Measurements from ENCODE around the gene NTN1. TPM values are rescaled to one million over a fixed set of nuclear protein-coding genes. Genes with fewer than 3 reads are reported as not detected.

NTN1 gene
- total and polyA plus RNA-seq, 2 of the 4 experiments (the other 2 are of a cell fraction), result under 0.01 to 0.07 TPM

- no peak overlapping the region for H3K14ac ChIP-seq (replicated peaks; ENCODE audit: low read depth, low read length)
- H3K9me1 ChIP-seq (ENCODE audit: insufficient read depth, low read length), result no peaks in the 10 kb centered on the region; the same call in 1 of the 2 replicates
- H3K56ac ChIP-seq (ENCODE audit: extremely low read depth, insufficient read depth, low read length), result no peak overlapping the region
- ATAC-seq (ENCODE audit: low read depth) (no peak), DNase-seq (no peak)
- H2BK20ac ChIP-seq (ENCODE audit: low read depth, low read length), result no peak overlapping the region
- ChIA-PET POLR2A (ENCODE audit: unreplicated experiment) (no interaction called here), CTCF (interaction anchor here (1.1 to 1.3 kb wide), 2 partner anchors 33 to 232 kb away, joined by 3 to 7 read pairs; no protein-coding TSS in a partner anchor)
- H3K9ac ChIP-seq (ENCODE audit: low read depth, low read length), result no peak overlapping the region
- no peak overlapping the region for H2BK5ac ChIP-seq (ENCODE audit: low read depth, low read length, poor library complexity, severe bottlenecking)
- no peaks in the 10 kb centered on the region for H4K20me1 ChIP-seq (ENCODE audit: insufficient read depth, low read length)
- H3K79me1 ChIP-seq (ENCODE audit: low read depth in 1 of 2, low read length in 2 of 2), result no peaks in the 10 kb centered on the region
- no peak overlapping the region for H2BK15ac ChIP-seq (ENCODE audit: low read depth, low read length)
- in situ Hi-C loops (cut with MboI; ENCODE audit: low sequenced_read_pairs) (no loop called here), intact Hi-C loops (cut with micrococcal nuclease) (loop anchor here (5.0 to 10.0 kb wide), 3 partner anchors 232 to 298 kb away; partner anchors contain the start of gene NTN1), dilution Hi-C loops (cut with HindIII; ENCODE audit: low sequenced_read_pairs, unreplicated experiment) (no loop called here)
- H3K4me1 ChIP-seq (ENCODE audit: control insufficient read depth, insufficient read depth, low read length), result peaks cover 2% of the 10 kb centered on the region; the same call in 1 of the 2 replicates
- no peak overlapping the region for H4K8ac ChIP-seq (ENCODE audit: low read depth in 2 of 2, low read length in 2 of 2)
- H3K9me3 ChIP-seq (ENCODE audit: control insufficient read depth, insufficient read depth, low read length), result no peaks in the 10 kb centered on the region
- no peak overlapping the region for H3K4me2 ChIP-seq (ENCODE audit: low read depth, low read length)
- H3K36me3 ChIP-seq (ENCODE audit: control insufficient read depth, insufficient read depth, low read length), result no peaks in the 10 kb centered on the region
- H2AK9ac ChIP-seq (replicated peaks; ENCODE audit: low read depth, low read length, poor library complexity), result no peak overlapping the region
- whole genome bisulfite sequencing, 2 experiments (ENCODE audit: extremely low coverage in 2 of 2, insufficient read length in 1 of 2), result 100% methylated on average over 1 of the region's 7 CpGs; no CpG with 5 or more reads in 1 of the 2 experiments
- no peak overlapping the region for H2AFZ ChIP-seq (replicated peaks; ENCODE audit: low read length, poor library complexity)
- H2AK5ac ChIP-seq (ENCODE audit: low read depth, low read length), result no peak overlapping the region
- H4K5ac ChIP-seq (ENCODE audit: low read depth, low read length), result no peak overlapping the region
- no peak overlapping the region for H4K91ac ChIP-seq (ENCODE audit: insufficient read depth, low read depth, low read length)
- no peak overlapping the region for H2BK120ac ChIP-seq (ENCODE audit: low read depth, low read length)
- H3K23ac ChIP-seq (ENCODE audit: low read depth, low read length), result no peak overlapping the region
- BruUV-seq (replicated peaks), result no TSS peak
- no peak overlapping the region for H3K27ac ChIP-seq (ENCODE audit: insufficient read depth, low read length)
- no peak overlapping the region for H3K4ac ChIP-seq (ENCODE audit: low read depth, low read length)
- TF ChIP-seq CHD1 (IDR thresholded peaks at IDR 0.05; ENCODE audit: low read depth, low read length) (no peak), FOS (IDR thresholded peaks at IDR 0.05; ENCODE audit: low read depth, low read length) (no peak), SMC3 (IDR thresholded peaks at IDR 0.05; ENCODE audit: low read depth, low read length) (no peak), RCOR1 (IDR thresholded peaks at IDR 0.05; ENCODE audit: insufficient replicate concordance, low read length) (no peak)
- no peaks in the 10 kb centered on the region for H3K27me3 ChIP-seq (ENCODE audit: control insufficient read depth, insufficient read depth, low read length)
- H3K18ac ChIP-seq (ENCODE audit: low read depth, low read length), result no peak overlapping the region
- H3K4me3 ChIP-seq (ENCODE audit: insufficient read depth, low read depth, low read length), result no peak overlapping the region
These were observed 268.9 kb downstream of the NTN1 start for GRCh38 chr17:9290226-9290613.
